GM12872 (cell line): ENCODE measurements around the gene CCDC148.

Experiments
- CTCF ChIP-seq: IDR thresholded peaks from 3 replicates; pipeline ENCODE4 v1.5.1; 2011; ENCODE audit warnings: low read depth, mild to moderate bottlenecking, low read length, moderate library complexity; ENCODE audit not compliant: insufficient read depth

The CCDC148 gene

GRCh38 chr2:158315000-158315399 lies 141.6 kb downstream of the CCDC148 start:
- no peak for TF ChIP-seq CTCF

GRCh38 chr2:158313734-158314133 lies 142.8 kb downstream of the CCDC148 start:
- no peak for TF ChIP-seq CTCF

GRCh38 chr2:158312981-158313380 lies 143.6 kb downstream of the CCDC148 start:
- TF ChIP-seq CTCF: no peak

- no peak for TF ChIP-seq CTCF
These were observed 151.1 kb downstream of the CCDC148 start for GRCh38 chr2:158305501-158305900.

DNA sequence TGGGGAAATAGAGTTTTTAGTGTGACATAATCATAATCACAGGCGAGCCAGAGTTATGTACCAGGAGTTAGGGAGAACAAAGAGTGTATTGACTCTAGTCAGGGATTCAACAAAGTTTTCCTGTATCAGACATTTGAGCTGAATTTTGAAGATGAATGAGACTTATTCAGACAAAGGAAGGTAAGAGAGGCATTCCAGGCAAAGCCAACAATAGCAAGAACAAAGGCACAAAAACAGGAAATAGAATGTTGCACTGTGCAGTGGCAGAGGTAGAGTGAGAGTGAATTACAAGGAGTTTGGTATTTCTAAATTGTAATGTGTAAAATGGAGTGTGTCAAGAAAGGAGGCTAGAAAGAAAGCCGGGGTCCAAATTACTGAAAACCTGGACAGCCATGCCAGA lies 156.2 kb downstream of the CCDC148 start:
- TF ChIP-seq CTCF: no peak

GRCh38 chr2:158297606-158298005 lies 158.9 kb downstream of the CCDC148 start:
- TF ChIP-seq CTCF: no peak

DNA sequence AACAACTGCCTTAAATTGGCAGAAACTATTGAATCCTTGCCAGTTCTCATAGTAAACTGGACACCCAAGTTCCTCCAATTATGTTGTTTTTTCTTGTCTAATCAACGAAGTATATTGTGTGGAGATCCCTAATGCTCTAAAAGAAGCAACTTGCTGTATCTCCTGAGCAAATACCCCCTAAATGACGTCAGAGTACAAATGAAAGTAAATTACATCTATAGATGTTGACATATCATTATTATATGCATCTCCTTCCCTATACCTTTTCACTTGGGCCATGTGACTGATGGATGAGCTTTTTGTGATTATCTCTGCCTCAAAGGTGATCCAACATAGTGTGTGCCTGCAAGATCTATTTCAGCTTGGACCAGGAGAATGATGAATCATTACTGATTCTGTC lies 159.4 kb downstream of the CCDC148 start:
- TF ChIP-seq CTCF: no peak

GRCh38 chr2:158293722-158294121 lies 162.8 kb downstream of the CCDC148 start:
- no peak for TF ChIP-seq CTCF
